ENCODE results near the gene AHCYL1.

GRCh38 chr1:109977225-109977624 is 7.3 kb upstream of the AHCYL1 start:
- TF ChIP-seq, protein P1, sequence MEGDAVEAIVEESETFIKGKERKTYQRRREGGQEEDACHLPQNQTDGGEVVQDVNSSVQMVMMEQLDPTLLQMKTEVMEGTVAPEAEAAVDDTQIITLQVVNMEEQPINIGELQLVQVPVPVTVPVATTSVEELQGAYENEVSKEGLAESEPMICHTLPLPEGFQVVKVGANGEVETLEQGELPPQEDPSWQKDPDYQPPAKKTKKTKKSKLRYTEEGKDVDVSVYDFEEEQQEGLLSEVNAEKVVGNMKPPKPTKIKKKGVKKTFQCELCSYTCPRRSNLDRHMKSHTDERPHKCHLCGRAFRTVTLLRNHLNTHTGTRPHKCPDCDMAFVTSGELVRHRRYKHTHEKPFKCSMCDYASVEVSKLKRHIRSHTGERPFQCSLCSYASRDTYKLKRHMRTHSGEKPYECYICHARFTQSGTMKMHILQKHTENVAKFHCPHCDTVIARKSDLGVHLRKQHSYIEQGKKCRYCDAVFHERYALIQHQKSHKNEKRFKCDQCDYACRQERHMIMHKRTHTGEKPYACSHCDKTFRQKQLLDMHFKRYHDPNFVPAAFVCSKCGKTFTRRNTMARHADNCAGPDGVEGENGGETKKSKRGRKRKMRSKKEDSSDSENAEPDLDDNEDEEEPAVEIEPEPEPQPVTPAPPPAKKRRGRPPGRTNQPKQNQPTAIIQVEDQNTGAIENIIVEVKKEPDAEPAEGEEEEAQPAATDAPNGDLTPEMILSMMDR (IDR thresholded peaks at IDR 0.05) = no peak
- TF ChIP-seq POLR2AphosphoS5 (IDR thresholded peaks at IDR 0.05) = no peak
- TF ChIP-seq EP300 (IDR thresholded peaks at IDR 0.05) = no peak
- TF ChIP-seq POLR2A (IDR thresholded peaks at IDR 0.05) = no peak

Measured in stomach (tissue), 4 donors.